ENCODE results near the gene REEP1.

- no peak for TF ChIP-seq CTCF (IDR thresholded peaks at IDR 0.05)
- TF ChIP-seq ZFX (IDR thresholded peaks at IDR 0.05; ENCODE audit: borderline replicate concordance) = no peak
Measured at GRCh38 chr2:86308356-86308755, 29.1 kb downstream of the REEP1 start.
